AG04449 (cell line): ENCODE measurements around the gene ANKRD33B.

Source experiments
- CTCF ChIA-PET: fragments of 350-600 bp; formaldehyde crosslinking; extraction: SDS; loops from one replicate; lab custom pipeline; 2021; ENCODE audit warnings: antibody characterized with exemption; lab: Yijun Ruan, JAX
- POLR2A ChIA-PET: fragments of 400-600, 350-600 bp; formaldehyde crosslinking; extraction: SDS; loops from one replicate; lab custom pipeline; 2020; ENCODE audit warnings: antibody characterized with exemption, inconsistent platforms; lab: Yijun Ruan, JAX
- DNase-seq: peaks from one replicate; pipeline ENCODE4 v3.0.0-alpha.2; 2010; ENCODE audit warnings: low read depth, low spot score
- H3K4me3 ChIP-seq: 2 replicates; pipeline ENCODE4 v1.5.1; 2011; ENCODE audit warnings: low read depth, mild to moderate bottlenecking, control low read depth, low read length
- TF ChIP-seq, protein P1 (sequence below): IDR thresholded peaks from one replicate; pipeline ENCODE4 v1.5.1; 2011; ENCODE audit warnings: mild to moderate bottlenecking, moderate library complexity, low read length, control low read depth, inconsistent platforms; ENCODE audit not compliant: insufficient read depth; ENCODE audit errors: missing control alignments

ANKRD33B gene

DNA sequence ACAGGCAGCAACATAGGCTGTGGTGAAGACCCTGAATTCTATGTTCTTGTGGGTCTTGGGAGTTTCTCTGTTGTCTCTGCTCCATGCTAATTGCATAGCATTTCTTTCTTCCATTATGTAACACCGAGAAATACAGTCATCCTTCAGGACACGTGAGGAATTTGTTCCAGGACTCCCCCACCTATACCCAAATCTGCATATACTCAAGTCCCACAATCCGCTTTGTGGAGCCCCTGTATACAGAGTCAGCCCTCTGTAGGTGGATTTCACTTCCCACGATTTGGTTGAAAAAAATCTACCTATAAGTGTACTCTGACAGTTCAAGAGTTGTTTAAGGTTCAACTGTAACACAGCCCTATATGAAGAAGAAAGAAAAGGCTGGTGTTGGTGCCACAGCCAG lies 22.1 kb downstream of the ANKRD33B start:
- DNase-seq: no peak
- TF ChIP-seq, protein P1, sequence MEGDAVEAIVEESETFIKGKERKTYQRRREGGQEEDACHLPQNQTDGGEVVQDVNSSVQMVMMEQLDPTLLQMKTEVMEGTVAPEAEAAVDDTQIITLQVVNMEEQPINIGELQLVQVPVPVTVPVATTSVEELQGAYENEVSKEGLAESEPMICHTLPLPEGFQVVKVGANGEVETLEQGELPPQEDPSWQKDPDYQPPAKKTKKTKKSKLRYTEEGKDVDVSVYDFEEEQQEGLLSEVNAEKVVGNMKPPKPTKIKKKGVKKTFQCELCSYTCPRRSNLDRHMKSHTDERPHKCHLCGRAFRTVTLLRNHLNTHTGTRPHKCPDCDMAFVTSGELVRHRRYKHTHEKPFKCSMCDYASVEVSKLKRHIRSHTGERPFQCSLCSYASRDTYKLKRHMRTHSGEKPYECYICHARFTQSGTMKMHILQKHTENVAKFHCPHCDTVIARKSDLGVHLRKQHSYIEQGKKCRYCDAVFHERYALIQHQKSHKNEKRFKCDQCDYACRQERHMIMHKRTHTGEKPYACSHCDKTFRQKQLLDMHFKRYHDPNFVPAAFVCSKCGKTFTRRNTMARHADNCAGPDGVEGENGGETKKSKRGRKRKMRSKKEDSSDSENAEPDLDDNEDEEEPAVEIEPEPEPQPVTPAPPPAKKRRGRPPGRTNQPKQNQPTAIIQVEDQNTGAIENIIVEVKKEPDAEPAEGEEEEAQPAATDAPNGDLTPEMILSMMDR: no peak
- POLR2A ChIA-PET: no interaction called here
- CTCF ChIA-PET: no interaction called here
- no peak overlapping the region for H3K4me3 ChIP-seq

DNA sequence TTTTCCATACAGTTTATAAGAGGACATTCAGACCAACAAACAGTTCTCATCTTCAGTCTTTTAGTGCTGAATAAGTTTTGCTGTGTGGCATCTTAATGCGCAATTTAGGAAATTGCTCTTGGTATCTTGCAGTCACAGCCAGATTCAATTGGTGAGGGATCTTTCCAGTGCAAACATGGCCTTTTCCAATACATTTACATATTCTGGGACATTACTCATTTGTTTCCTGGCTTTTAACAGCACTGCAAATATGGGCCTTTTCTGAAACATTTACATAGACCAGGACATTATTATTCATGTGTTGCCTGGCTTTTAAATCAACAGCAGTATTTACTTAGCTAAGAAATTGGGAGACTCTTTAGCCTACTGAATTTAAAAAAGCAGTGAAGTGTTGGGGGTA lies 22.7 kb downstream of the ANKRD33B start:
- CTCF ChIA-PET: interaction anchor here (0.9 kb wide), 1 partner anchor 41 kb away, joined by 3 read pairs; no protein-coding TSS in a partner anchor
- TF ChIP-seq, protein P1: no peak
- DNase-seq: no peak
- POLR2A ChIA-PET: no interaction called here
- H3K4me3 ChIP-seq: no peak overlapping the region

DNA sequence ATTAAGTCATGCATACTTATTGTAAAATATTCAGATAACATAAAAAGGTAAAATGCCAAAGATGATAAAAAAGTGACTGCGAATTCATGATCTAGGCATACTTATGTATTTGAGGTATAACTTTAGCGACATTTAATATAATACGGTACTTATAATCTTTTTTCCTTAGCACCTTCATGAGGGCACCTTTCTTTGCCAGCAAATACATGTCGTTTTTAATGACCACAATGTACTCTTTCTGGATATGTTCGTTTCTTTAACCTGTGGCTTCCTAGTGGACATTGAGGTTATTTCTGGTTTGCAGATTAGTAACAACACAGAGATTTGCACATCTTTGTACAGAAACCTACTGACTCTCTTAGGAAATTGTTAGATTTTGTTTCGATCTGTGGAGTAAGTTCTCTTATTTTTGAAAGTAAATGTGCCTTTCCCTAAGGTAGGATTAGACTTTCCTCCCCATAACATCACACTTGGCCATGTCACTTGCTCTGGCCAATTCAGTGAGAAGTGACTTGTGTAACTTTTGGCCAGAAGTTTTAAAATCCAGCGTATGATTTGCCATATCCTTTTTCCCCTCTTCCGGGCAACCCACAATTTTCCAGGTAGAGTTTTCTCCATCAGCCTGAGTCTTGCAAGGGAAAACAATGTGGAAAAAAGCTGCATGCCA lies 24.4 kb downstream of the ANKRD33B start:
- POLR2A ChIA-PET: no interaction called here
- no peak overlapping the region for H3K4me3 ChIP-seq
- DNase-seq: no peak
- TF ChIP-seq, protein P1: no peak
- CTCF ChIA-PET: no interaction called here

DNA sequence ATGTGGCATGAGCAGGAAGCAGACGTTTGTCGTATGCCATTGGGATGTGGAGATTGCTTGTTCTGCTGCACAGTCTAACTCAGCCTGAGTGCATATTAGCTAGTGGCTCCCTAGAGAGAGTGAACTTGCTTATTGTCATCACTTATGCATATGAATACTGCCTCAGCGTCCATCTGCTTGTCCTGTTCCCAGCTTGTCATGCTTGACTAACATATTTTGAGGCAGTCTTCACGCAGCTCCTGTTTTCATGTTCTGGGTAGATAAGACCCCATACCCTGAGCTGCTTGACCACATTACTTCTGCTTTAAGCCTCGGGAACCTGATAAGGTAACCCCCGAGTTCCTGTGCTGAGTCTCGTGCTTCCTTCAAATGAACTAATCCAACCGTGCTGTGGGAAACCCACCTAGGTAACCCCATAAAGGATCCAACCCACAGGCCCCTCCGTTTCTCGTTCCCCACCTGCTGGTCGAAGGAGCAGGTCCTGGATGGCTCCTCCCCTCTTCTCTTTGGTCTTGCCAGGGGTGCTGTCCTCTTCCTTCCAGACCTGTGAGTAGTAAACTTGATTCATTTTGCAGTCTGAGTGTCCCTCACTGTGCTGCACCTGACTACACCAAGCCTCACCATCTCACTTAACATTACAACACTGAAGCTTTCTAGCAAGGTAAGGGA lies 25.0 kb downstream of the ANKRD33B start:
- CTCF ChIA-PET: no interaction called here
- TF ChIP-seq, protein P1: no peak
- POLR2A ChIA-PET: no interaction called here
- H3K4me3 ChIP-seq: no peak overlapping the region
- no peak for DNase-seq

DNA sequence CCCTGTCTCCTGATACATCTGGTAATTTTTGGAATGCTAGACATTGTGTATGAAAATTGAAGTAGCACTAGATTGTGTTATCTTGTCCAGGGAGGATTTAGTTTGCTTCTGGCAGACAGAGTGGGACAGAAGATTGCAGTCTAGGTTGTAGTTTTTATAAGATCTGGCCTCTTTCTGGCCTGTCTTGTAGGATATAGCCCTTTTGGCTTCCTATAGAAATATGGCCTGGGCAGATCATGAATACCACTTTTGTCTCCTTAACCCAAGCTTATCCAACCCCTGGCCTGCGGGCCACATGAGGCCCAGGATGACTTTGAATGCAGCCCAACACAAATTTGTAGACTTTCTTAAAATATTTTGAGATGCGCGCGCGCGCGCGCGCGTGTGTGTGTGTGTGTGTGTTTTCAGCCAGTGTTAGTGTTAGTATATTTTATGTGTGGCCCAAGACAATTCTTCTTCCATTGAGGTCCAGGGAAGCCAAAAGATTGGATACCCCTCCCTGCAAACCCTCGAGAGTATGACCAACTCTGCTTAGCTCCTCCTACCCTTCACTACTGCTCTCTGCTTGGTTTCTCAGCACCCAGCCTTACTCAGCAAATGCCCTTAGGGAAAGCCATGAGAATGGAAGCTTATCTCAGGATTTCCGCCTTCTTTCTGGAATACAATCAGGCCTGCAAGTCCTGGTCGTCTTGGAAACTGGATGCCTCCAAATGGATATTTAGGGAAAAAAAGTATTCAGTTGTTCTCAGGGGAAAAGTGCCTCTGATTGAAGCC lies 26.5 kb downstream of the ANKRD33B start:
- H3K4me3 ChIP-seq: no peak overlapping the region
- CTCF ChIA-PET: no interaction called here
- DNase-seq: no peak
- TF ChIP-seq, protein P1: no peak
- POLR2A ChIA-PET: no interaction called here

DNA sequence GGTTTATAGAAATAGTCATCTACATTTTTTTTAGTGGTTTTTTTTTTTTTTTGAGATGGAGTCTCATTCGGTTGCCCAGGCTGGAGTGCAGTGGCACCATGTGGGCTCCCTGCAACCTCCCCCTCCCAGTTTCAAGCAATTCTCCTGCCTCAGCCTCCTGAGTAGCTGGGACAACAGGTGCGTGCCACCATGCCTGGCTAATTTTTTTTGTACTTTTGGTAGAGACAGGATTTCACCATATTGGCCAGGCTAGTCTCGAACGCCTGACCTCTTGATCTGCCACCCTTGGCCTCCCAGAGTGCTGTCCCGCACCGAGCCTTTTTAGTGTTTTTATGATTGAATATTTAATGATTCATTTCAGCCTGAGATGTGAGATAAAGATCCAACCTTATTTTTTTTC lies 27.3 kb downstream of the ANKRD33B start:
- TF ChIP-seq, protein P1: no peak
- ChIA-PET CTCF (no interaction called here), POLR2A (no interaction called here)
- no peak for DNase-seq
- H3K4me3 ChIP-seq: no peak overlapping the region
